Sigmoid colon (tissue), 3 donors: Measurements from ENCODE around the gene PHF21A.

Source experiments
- POLR2A ChIP-seq, 2 donors: fragments of 450-650 bp; IDR thresholded peaks; one replicate each; pipeline ENCODE4 v1.6.1; 2016; ENCODE audit warnings: antibody characterized with exemption in 2 of 2, mild to moderate bottlenecking in 2 of 2, moderate library complexity in 2 of 2
- TF ChIP-seq, protein P1 (sequence below), 4 experiments: fragments of 450-650 bp in 3 of 4; fragments of 200-600 bp in 1 of 4; IDR thresholded peaks; one replicate each; pipeline ENCODE4 v1.5.1; 2016 to 2019; ENCODE audit warnings: antibody characterized with exemption in 4 of 4, mild to moderate bottlenecking in 3 of 4, moderate library complexity in 2 of 4

DNA sequence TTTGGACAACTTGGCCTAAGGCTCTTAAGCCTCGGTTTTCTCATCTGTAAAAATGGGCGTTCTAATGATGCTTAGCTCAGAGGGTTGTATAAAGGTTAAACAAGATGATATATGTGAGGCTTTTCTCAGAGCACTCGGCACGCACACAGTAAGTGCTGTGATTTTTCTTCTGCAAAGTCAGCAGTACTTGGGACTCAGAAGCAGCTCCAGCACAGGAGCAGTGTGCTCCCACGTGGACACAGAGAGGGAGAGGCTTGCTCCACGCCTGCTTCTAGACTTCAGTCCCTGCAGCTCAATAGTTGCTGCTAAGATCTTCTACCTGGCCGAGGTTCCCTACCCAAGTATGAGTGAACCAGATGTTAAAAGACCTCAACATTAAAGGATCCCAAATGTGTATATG lies 39.9 kb upstream of the PHF21A start:
- TF ChIP-seq, protein P1, sequence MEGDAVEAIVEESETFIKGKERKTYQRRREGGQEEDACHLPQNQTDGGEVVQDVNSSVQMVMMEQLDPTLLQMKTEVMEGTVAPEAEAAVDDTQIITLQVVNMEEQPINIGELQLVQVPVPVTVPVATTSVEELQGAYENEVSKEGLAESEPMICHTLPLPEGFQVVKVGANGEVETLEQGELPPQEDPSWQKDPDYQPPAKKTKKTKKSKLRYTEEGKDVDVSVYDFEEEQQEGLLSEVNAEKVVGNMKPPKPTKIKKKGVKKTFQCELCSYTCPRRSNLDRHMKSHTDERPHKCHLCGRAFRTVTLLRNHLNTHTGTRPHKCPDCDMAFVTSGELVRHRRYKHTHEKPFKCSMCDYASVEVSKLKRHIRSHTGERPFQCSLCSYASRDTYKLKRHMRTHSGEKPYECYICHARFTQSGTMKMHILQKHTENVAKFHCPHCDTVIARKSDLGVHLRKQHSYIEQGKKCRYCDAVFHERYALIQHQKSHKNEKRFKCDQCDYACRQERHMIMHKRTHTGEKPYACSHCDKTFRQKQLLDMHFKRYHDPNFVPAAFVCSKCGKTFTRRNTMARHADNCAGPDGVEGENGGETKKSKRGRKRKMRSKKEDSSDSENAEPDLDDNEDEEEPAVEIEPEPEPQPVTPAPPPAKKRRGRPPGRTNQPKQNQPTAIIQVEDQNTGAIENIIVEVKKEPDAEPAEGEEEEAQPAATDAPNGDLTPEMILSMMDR (IDR thresholded peaks at IDR 0.05): no peak
- TF ChIP-seq POLR2A (IDR thresholded peaks at IDR 0.05): no peak
